Measurements from ENCODE around the gene FBXO38. TPM values are rescaled to one million over a fixed set of nuclear protein-coding genes. Genes with fewer than 3 reads are reported as not detected.

Gene FBXO38
- total RNA-seq, 1 experiment from 2014 or later: 21.4 TPM

- no peak for DNase-seq (ENCODE audit: low spot score)
Observed at GRCh38 chr5:148382961-148383360, 797 bp upstream of the FBXO38 start.

GRCh38 chr5:148384380-148384737, 601 bp downstream of the FBXO38 start:
- no peak for DNase-seq (ENCODE audit: low spot score)

GRCh38 chr5:148385094-148385493, 1.3 kb downstream of the FBXO38 start:
- no peak for DNase-seq (ENCODE audit: low spot score)

GRCh38 chr5:148386041-148386440, 2.3 kb downstream of the FBXO38 start:
- no peak for DNase-seq (ENCODE audit: low spot score)

GRCh38 chr5:148387325-148387724, 3.6 kb downstream of the FBXO38 start:
- DNase-seq (ENCODE audit: low spot score): no peak

- no peak for DNase-seq (ENCODE audit: low spot score)
Observed at GRCh38 chr5:148388696-148389095, 4.9 kb downstream of the FBXO38 start.

- no peak for DNase-seq (ENCODE audit: low spot score)
Observed at GRCh38 chr5:148390914-148391313, 7.2 kb downstream of the FBXO38 start.

GRCh38 chr5:148391422-148391821, 7.7 kb downstream of the FBXO38 start:
- DNase-seq (ENCODE audit: low spot score): no peak

GRCh38 chr5:148393390-148393741, 9.6 kb downstream of the FBXO38 start:
- DNase-seq (ENCODE audit: low spot score): no peak

GRCh38 chr5:148394587-148395019, 10.8 kb downstream of the FBXO38 start:
- DNase-seq (ENCODE audit: low spot score): no peak

- no peak for DNase-seq (ENCODE audit: low spot score)
Observed at GRCh38 chr5:148395031-148395430, 11.3 kb downstream of the FBXO38 start.

- DNase-seq (ENCODE audit: low spot score): peak; percentile 66
Observed at GRCh38 chr5:148397968-148398595, 14.3 kb downstream of the FBXO38 start.

- peak; percentile 63 for DNase-seq (ENCODE audit: low spot score)
Observed at GRCh38 chr5:148398698-148399121, 15.0 kb downstream of the FBXO38 start.

- DNase-seq (ENCODE audit: low spot score): no peak
Observed at GRCh38 chr5:148401604-148402003, 17.8 kb downstream of the FBXO38 start.

GRCh38 chr5:148403344-148403743, 19.6 kb downstream of the FBXO38 start:
- DNase-seq (ENCODE audit: low spot score): no peak

GRCh38 chr5:148406406-148406805, 22.6 kb downstream of the FBXO38 start:
- DNase-seq (ENCODE audit: low spot score): no peak

- no peak for DNase-seq (ENCODE audit: low spot score)
Observed at GRCh38 chr5:148408092-148408491, 24.3 kb downstream of the FBXO38 start.

GRCh38 chr5:148412124-148412523, 28.4 kb downstream of the FBXO38 start:
- DNase-seq (ENCODE audit: low spot score): no peak

- DNase-seq (ENCODE audit: low spot score): no peak
Observed at GRCh38 chr5:148414833-148415232, 31.1 kb downstream of the FBXO38 start.

GRCh38 chr5:148416416-148416815, 32.7 kb downstream of the FBXO38 start:
- no peak for DNase-seq (ENCODE audit: low spot score)

GRCh38 chr5:148416921-148417320, 33.2 kb downstream of the FBXO38 start:
- no peak for DNase-seq (ENCODE audit: low spot score)

GRCh38 chr5:148418511-148418910, 34.8 kb downstream of the FBXO38 start:
- DNase-seq (ENCODE audit: low spot score): no peak

- DNase-seq (ENCODE audit: low spot score): no peak
Observed at GRCh38 chr5:148421661-148422060, 37.9 kb downstream of the FBXO38 start.

- no peak for DNase-seq (ENCODE audit: low spot score)
Observed at GRCh38 chr5:148425808-148426207, 42.0 kb downstream of the FBXO38 start.
